Caki2 (cell line): Measurements from ENCODE around the gene FOXR1. TPM values are rescaled to one million over a fixed set of nuclear protein-coding genes. Genes with fewer than 3 reads are reported as not detected.

Experiments used
- total RNA-seq: library from RNA; depleted of rRNA; stranded (reverse); fragments of >200 nt; shearing (Covaris generic); gene quantifications from 2 replicates; pipeline ENCODE4 v1.2.3, GENCODE V29; 2014; ENCODE audit warnings: low replicate concordance; rRNA removed

The FOXR1 gene
- total RNA-seq, 1 experiment from 2014 or later, result not detected

Other genes starting within 250 kb of the FOXR1 start
- 26.7 and 37.1 TPM in 2 replicates for gene DDX6, start 180.6 kb upstream of the FOXR1 start, total RNA-seq
- gene CXCR5, start 87.9 kb upstream of the FOXR1 start, total RNA-seq, result not detected in 2 replicates
- 3.4 and 3.9 TPM in 2 replicates for gene BCL9L, start 45.8 kb upstream of the FOXR1 start, total RNA-seq
- gene UPK2, start 15.5 kb upstream of the FOXR1 start, total RNA-seq, result not detected in 2 replicates
- 2.8 and 6.6 TPM in 2 replicates for gene CENATAC, start 26.4 kb downstream of the FOXR1 start, total RNA-seq
- gene RPS25, start 46.6 kb downstream of the FOXR1 start, total RNA-seq, result 1,530 and 1,545 TPM in 2 replicates
- gene TRAPPC4, start 47.0 kb downstream of the FOXR1 start, total RNA-seq, result 77.2 and 80.8 TPM in 2 replicates
- gene SLC37A4, start 59.1 kb downstream of the FOXR1 start, total RNA-seq, result 18.5 and 28.3 TPM in 2 replicates
- 74.1 and 92.8 TPM in 2 replicates for gene HYOU1, start 85.4 kb downstream of the FOXR1 start, total RNA-seq
- gene VPS11, start 96.1 kb downstream of the FOXR1 start, total RNA-seq, result 11.1 and 11.6 TPM in 2 replicates
- gene HMBS, start 113.1 kb downstream of the FOXR1 start, total RNA-seq, result 56.3 and 66.6 TPM in 2 replicates
- gene DPAGT1, start 130.1 kb downstream of the FOXR1 start, total RNA-seq, result 13.1 and 24.2 TPM in 2 replicates
- 2.5 and 3.2 TPM in 2 replicates for gene C2CD2L, start 135.6 kb downstream of the FOXR1 start, total RNA-seq
- gene HINFP, start 149.8 kb downstream of the FOXR1 start, total RNA-seq, result 7.7 and 11.0 TPM in 2 replicates
- not detected in 2 replicates for gene ABCG4, start 177.3 kb downstream of the FOXR1 start, total RNA-seq
- gene NLRX1, start 197.0 kb downstream of the FOXR1 start, total RNA-seq, result 35.8 and 43.3 TPM in 2 replicates
- gene NHERF4, start 213.7 kb downstream of the FOXR1 start, total RNA-seq, result 0.61 and 0.95 TPM in 2 replicates
- gene CBL, start 234.6 kb downstream of the FOXR1 start, total RNA-seq, result 3.7 and 6.4 TPM in 2 replicates